K562 (cell line): ENCODE results near the gene KRTAP10-4. TPM values are rescaled to one million over a fixed set of nuclear protein-coding genes. Genes with fewer than 3 reads are reported as not detected.

Source experiments
- ATAC-seq: fragments of 200-7000 bp; cut with Tn5 transposase; 3 replicates; pipeline ENCODE4 v1.9.1; 2020; ENCODE audit warnings: moderate library complexity
- BruUV-seq: library from RNA; stranded (reverse); fragments of 400-500 nt; replicated peaks from 2 replicates; lab custom pipeline; 2021; lab: Mats Ljungman, UMichigan
- CTCF ChIA-PET: fragments of 300-600 bp; formaldehyde crosslinking; extraction: SDS; loops from one replicate; lab custom pipeline; 2021; ENCODE audit warnings: low intra/inter-chr PET ratio; lab: Yijun Ruan, JAX
- POLR2A ChIA-PET: fragments of 300-600, 350-650 bp; sonication (Branson Sonifier 250); formaldehyde crosslinking; extraction: SDS; loops from one replicate; lab custom pipeline; 2021; ENCODE audit warnings: antibody characterized with exemption, inconsistent platforms; lab: Yijun Ruan, JAX
- DNase-seq, 4 experiments: peaks; one replicate each; pipeline versions ENCODE4 v3.0.0 to v3.0.0-alpha.2; 2011 to 2018; ENCODE audit warnings: low spot score in 3 of 4, mixed read lengths in 3 of 4; ENCODE audit errors: extremely low read depth in 1 of 4
- FAIRE-seq: peaks from 2 replicates; lab custom pipeline; 2011; peaks lifted over from hg19 to GRCh38; lab: Jason Lieb, UNC
- H2AFZ ChIP-seq: 2 replicates; pipeline ENCODE4 v1.6.0; 2011; ENCODE audit warnings: low read depth, low read length, control low read depth, inconsistent platforms
- H3K27ac ChIP-seq: fragments of 200-600 bp; 3 replicates; pipeline ENCODE4 v1.8.0; 2011; ENCODE audit warnings: low read depth, mild to moderate bottlenecking, control low read depth, inconsistent platforms, low read length, moderate library complexity, mixed read lengths; ENCODE audit errors: extremely low read depth
- H3K27me3 ChIP-seq, 2 experiments: fragments of 300-600 bp in 1 of 2; 2 replicates in 1 of 2; 3 replicates in 1 of 2; pipeline versions ENCODE4 v1.6.0 to v1.8.0; 2011; ENCODE audit warnings: inconsistent platforms in 2 of 2, low read length in 2 of 2, mild to moderate bottlenecking in 1 of 2, mixed read lengths in 1 of 2, moderate library complexity in 1 of 2; ENCODE audit not compliant: control insufficient read depth in 2 of 2, insufficient read depth in 2 of 2
- H3K36me3 ChIP-seq: fragments of 300-600 bp; 3 replicates; pipeline ENCODE4 v1.8.0; 2011; ENCODE audit warnings: mild to moderate bottlenecking, low read length, inconsistent platforms; ENCODE audit not compliant: control insufficient read depth, insufficient read depth
- H3K4me1 ChIP-seq, 2 experiments: fragments of 200-600 bp in 1 of 2; replicated peaks in 1 of 2; 2 replicates in 1 of 2; 3 replicates in 1 of 2; pipeline versions ENCODE4 v1.5.1 to v1.8.0; 2011; ENCODE audit warnings: inconsistent platforms in 2 of 2, low read length in 2 of 2, mild to moderate bottlenecking in 1 of 2, mixed read lengths in 1 of 2, moderate library complexity in 1 of 2; ENCODE audit not compliant: control insufficient read depth in 2 of 2, insufficient read depth in 2 of 2
- H3K4me2 ChIP-seq: 2 replicates; pipeline ENCODE4 v1.6.1; 2011; ENCODE audit warnings: low read length, control low read depth, inconsistent platforms, mixed read lengths; ENCODE audit not compliant: insufficient read depth
- H3K4me3 ChIP-seq: fragments of 200-600 bp; sonication (generic), shearing (Covaris generic); 2 replicates; pipeline ENCODE4 v1.5.1; 2016; ENCODE audit warnings: control low read depth, inconsistent platforms
- H3K79me2 ChIP-seq: fragments of 200-600 bp; 3 replicates; pipeline ENCODE4 v1.8.0; 2011; ENCODE audit warnings: low read length, inconsistent platforms; ENCODE audit not compliant: control insufficient read depth, insufficient read depth
- H3K9ac ChIP-seq, 2 experiments: 2 replicates each; pipeline versions ENCODE4 v1.6.0 to v1.6.1; 2011; ENCODE audit warnings: low read depth in 2 of 2, low read length in 2 of 2, control low read depth in 1 of 2, inconsistent platforms in 1 of 2, mild to moderate bottlenecking in 1 of 2, mixed read lengths in 1 of 2; ENCODE audit not compliant: insufficient read depth in 1 of 2
- H3K9me1 ChIP-seq: one replicate; pipeline ENCODE4 v1.6.0; 2011; ENCODE audit warnings: inconsistent platforms, mild to moderate bottlenecking, low read length, moderate library complexity; ENCODE audit not compliant: control insufficient read depth, insufficient read depth
- H3K9me3 ChIP-seq: replicated peaks from 2 replicates; pipeline ENCODE4 v1.5.1; 2011; ENCODE audit warnings: low read depth, low read length, inconsistent platforms; ENCODE audit not compliant: control insufficient read depth, insufficient read depth
- H4K20me1 ChIP-seq: replicated peaks from 2 replicates; pipeline ENCODE4 v1.6.1; 2011; ENCODE audit warnings: low read length, inconsistent platforms, mixed read lengths; ENCODE audit not compliant: control insufficient read depth, insufficient read depth
- ARID4B ChIP-seq: sonication (generic); formaldehyde crosslinking; IDR thresholded peaks from 2 replicates; pipeline ENCODE4 v1.8.0; 2022; ENCODE audit warnings: mild to moderate bottlenecking, missing genetic modification reagents
- C11orf30 ChIP-seq: fragments of 450-650 bp; IDR thresholded peaks from 2 replicates; pipeline ENCODE4 v1.6.1; 2016; ENCODE audit warnings: low read depth, mild to moderate bottlenecking
- CBX3 ChIP-seq, 2 experiments: IDR thresholded peaks; 1 replicate in 1 of 2; 2 replicates in 1 of 2; pipeline ENCODE4 v1.6.1; 2012; ENCODE audit warnings: inconsistent platforms in 2 of 2, low read length in 2 of 2, borderline replicate concordance in 1 of 2, control low read depth in 1 of 2
- CSDE1 ChIP-seq, 2 experiments: fragments of 450-650 bp; IDR thresholded peaks; 2 replicates each; pipeline ENCODE4 v1.6.1; 2016; ENCODE audit warnings: mild to moderate bottlenecking in 1 of 2
- EP400 ChIP-seq: fragments of 450-650 bp; IDR thresholded peaks from 2 replicates; pipeline ENCODE4 v1.6.1; 2017; ENCODE audit warnings: antibody characterized with exemption, mild to moderate bottlenecking, moderate library complexity
- FIP1L1 ChIP-seq: fragments of 200-400 bp; formaldehyde crosslinking; IDR thresholded peaks from 2 replicates; pipeline ENCODE4 v1.6.1; 2018; ENCODE audit warnings: mild to moderate bottlenecking, low read depth, low read length; ENCODE audit not compliant: poor library complexity, severe bottlenecking
- FOS ChIP-seq: IDR thresholded peaks from 3 replicates; pipeline ENCODE4 v1.6.1; 2011; ENCODE audit not compliant: insufficient read length; ENCODE audit errors: extremely low read depth
- KLF6 ChIP-seq: fragments of 250-450 bp; sonication (Bioruptor Pico); IDR thresholded peaks from 2 replicates; pipeline ENCODE4 v1.4.0; 2020; ENCODE audit warnings: mild to moderate bottlenecking, moderate library complexity, borderline replicate concordance
- NR2F6 ChIP-seq: fragments of 450-650 bp; formaldehyde crosslinking; IDR thresholded peaks from 2 replicates; pipeline ENCODE4 v1.4.0; 2020; ENCODE audit warnings: mild to moderate bottlenecking
- PTRF ChIP-seq: fragments of 450-650 bp; IDR thresholded peaks from 2 replicates; pipeline ENCODE4 v1.6.1; 2016; ENCODE audit warnings: mild to moderate bottlenecking, missing genetic modification characterization, missing compliant biosample characterization
- RHOXF2B ChIP-seq: fragments of 250-450 bp; sonication (Bioruptor Pico); conservative IDR thresholded peaks from 2 replicates; pipeline ENCODE4 v1.5.1; 2021
- SIRT6 ChIP-seq: IDR thresholded peaks from one replicate; pipeline ENCODE4 v1.6.1; 2012; ENCODE audit warnings: low read depth, mild to moderate bottlenecking, control low read depth, inconsistent platforms, low read length, moderate library complexity
- TAF15 ChIP-seq: fragments of 200-400 bp; formaldehyde crosslinking; IDR thresholded peaks from 2 replicates; pipeline ENCODE4 v1.6.1; 2017; ENCODE audit warnings: mild to moderate bottlenecking, low read depth, low read length, moderate library complexity
- TAF7 ChIP-seq: fragments of 450-650 bp; IDR thresholded peaks from 2 replicates; pipeline ENCODE4 v1.6.1; 2016; ENCODE audit warnings: missing genetic modification characterization, missing compliant biosample characterization
- TGIF2 ChIP-seq: sonication (generic); formaldehyde crosslinking; IDR thresholded peaks from 2 replicates; pipeline ENCODE4 v1.8.1; 2022; ENCODE audit warnings: mild to moderate bottlenecking, missing genetic modification reagents, moderate library complexity
- THAP7 ChIP-seq: fragments of 250-450 bp; sonication (Bioruptor Pico); IDR thresholded peaks from 2 replicates; pipeline ENCODE4 v1.5.0; 2021
- U2AF2 ChIP-seq: fragments of 200-400 bp; formaldehyde crosslinking; optimal IDR thresholded peaks from 2 replicates; pipeline ENCODE3; 2017; ENCODE audit warnings: low read depth, mild to moderate bottlenecking, low read length
- ZNF165 ChIP-seq: fragments of 250-450 bp; sonication (Bioruptor Pico); IDR thresholded peaks from 2 replicates; pipeline ENCODE4 v1.4.0; 2020; ENCODE audit warnings: borderline replicate concordance
- ZNF184 ChIP-seq: sonication (generic); formaldehyde crosslinking; IDR thresholded peaks from 2 replicates; pipeline ENCODE4 v1.5.0; 2020; ENCODE audit warnings: missing genetic modification reagents
- ZNF584 ChIP-seq: fragments of 200-800 bp; sonication (Bioruptor generic); IDR thresholded peaks from 2 replicates; pipeline ENCODE4 v1.6.1; 2016; ENCODE audit warnings: low read depth, mild to moderate bottlenecking, missing genetic modification characterization, missing compliant biosample characterization
- WGBS: fragments of 100-300 bp; shearing (Covaris generic); methylation state at CpG from one replicate; pipeline ENCODE4 v1.1.6; 2016; ENCODE audit warnings: low coverage, mixed read lengths; ENCODE audit not compliant: insufficient coverage; ENCODE audit errors: missing lambda C conversion rate; 5-methylcytosine and 5-hydroxymethylcytosine counted together
- in situ Hi-C: fragments of 300-500 bp; cut with MboI; formaldehyde crosslinking; loops from 4 replicates; pipeline ENCODE4 v1.15.0; 2018; ENCODE audit warnings: inconsistent platforms, mixed read lengths
- intact Hi-C: fragments of 100-400 bp; cut with micrococcal nuclease; formaldehyde crosslinking; loops from 2 replicates; pipeline ENCODE4 v1.14.2; 2022
- polyA plus RNA-seq, 8 experiments: library from polyadenylated mRNA; depleted of rRNA in 4 of 8; stranded (reverse) in 5 of 8; unstranded in 3 of 8; fragments of >200 nt; fragmentation: Nextera tagmentation in 2 of 8; fragmentation: Illumina TruSeq in 1 of 8; extraction: Ambion mirVana in 2 of 8; extraction: Trizol in 1 of 8; gene quantifications; 2 replicates each; pipeline versions ENCODE4 v1.2.1 to v1.2.3, GENCODE V29; 2011 to 2014; ENCODE audit warnings: inconsistent platforms in 1 of 8, missing spikeins in 1 of 8
- total RNA-seq, 7 experiments: library from RNA; depleted of rRNA in 6 of 7; stranded (reverse); fragments of >200 nt in 6 of 7; fragmentation: Illumina TruSeq in 2 of 7; extraction: Trizol in 2 of 7; gene quantifications; 2 replicates each; pipeline versions ENCODE4 v1.2.1 to v1.2.3, GENCODE V29; 2011 to 2021; ENCODE audit warnings: low replicate concordance in 1 of 7

Gene KRTAP10-4
- total and polyA plus RNA-seq, 9 of the 15 experiments (the other 6 are each of a cell fraction or from before 2014, with no cell fraction given): not detected

GRCh38 chr21:44617071-44617501 is 43.6 kb downstream of the KRTAP10-4 start:
- no peak for DNase-seq
- no peaks in the 10 kb centered on the region for H3K9me3 ChIP-seq
- ATAC-seq: no peak
- H2AFZ ChIP-seq: no peak overlapping the region
- H3K9me1 ChIP-seq: peaks cover 3% of the 10 kb centered on the region
- no TSS peak for BruUV-seq
- intact Hi-C loops (no loop called here), in situ Hi-C loops (no loop called here)
- WGBS: 2% methylated on average over 8 of the region's 8 CpGs
- no peaks in the 10 kb centered on the region for H3K79me2 ChIP-seq
- H3K27ac ChIP-seq: no peak overlapping the region
- TF ChIP-seq ZNF584 (CRISPR knock-in tag) (no peak), U2AF2 (no peak), TAF15 (no peak), TAF7 (tag) (no peak), CBX3 (IDR thresholded peaks at IDR 0.05; ENCODE audit: borderline replicate concordance in 1 of 2, low read length in 2 of 2) (no peak), C11orf30 (no peak), SIRT6 (no peak), ARID4B (CRISPR knock-in tag) (no peak), CSDE1 (IDR thresholded peaks at IDR 0.05) (no peak), THAP7 (CRISPR knock-in tag) (no peak), PTRF (tag) (no peak), FOS (no peak), TGIF2 (CRISPR knock-in tag) (no peak), KLF6 (CRISPR knock-in tag) (no peak), ZNF184 (CRISPR knock-in tag) (no peak), NR2F6 (CRISPR knock-in tag) (no peak), RHOXF2B (no peak), FIP1L1 (no peak), ZNF165 (CRISPR knock-in tag) (no peak), EP400 (no peak)
- POLR2A ChIA-PET: no interaction called here
- CTCF ChIA-PET: no interaction called here
- peaks cover 14 to 44% of the 10 kb centered on the region in 2 experiments; a peak in 4 of 5 replicates for H3K27me3 ChIP-seq
- no peak overlapping the region for H3K4me2 ChIP-seq
- no peak overlapping the region for H3K9ac ChIP-seq
- H3K4me1 ChIP-seq: peaks cover 0 to 10% of the 10 kb centered on the region in 2 experiments; a peak in 2 of 5 replicates
- no peaks in the 10 kb centered on the region for H4K20me1 ChIP-seq
- H3K36me3 ChIP-seq: no peaks in the 10 kb centered on the region
- H3K4me3 ChIP-seq: no peak overlapping the region
- FAIRE-seq: no peak
